ENCODE data around the gene PIK3R5.

Gene PIK3R5

GRCh38 chr17:8939496-8940334, 25.8 kb downstream of the PIK3R5 start:
- H3K36me3 ChIP-seq (ENCODE audit: control insufficient read depth, insufficient read depth, low read length) = no peaks in the 10 kb centered on the region
- no peaks in the 10 kb centered on the region for H3K27me3 ChIP-seq (ENCODE audit: control insufficient read depth, insufficient read depth, low read length)
- no peak overlapping the region for H3K9ac ChIP-seq (ENCODE audit: low read length)
- H3K9me3 ChIP-seq (ENCODE audit: control insufficient read depth, insufficient read depth, low read depth, low read length) = no peaks in the 10 kb centered on the region
- no peak overlapping the region for H3K4me3 ChIP-seq (ENCODE audit: low read depth, low read length)
- peaks cover 17% of the 10 kb centered on the region for H3K4me1 ChIP-seq (ENCODE audit: control insufficient read depth, insufficient read depth, low read length)
- H3K27ac ChIP-seq (ENCODE audit: low read depth, low read length) = no peak overlapping the region

- Histone ChIP-seq H3K9ac (ENCODE audit: low read length) (no peak overlapping the region), H3K36me3 (ENCODE audit: control insufficient read depth, insufficient read depth, low read length) (no peaks in the 10 kb centered on the region), H3K4me3 (ENCODE audit: low read depth, low read length) (no peak overlapping the region), H3K27ac (ENCODE audit: low read depth, low read length) (no peak overlapping the region), H3K27me3 (ENCODE audit: control insufficient read depth, insufficient read depth, low read length) (no peaks in the 10 kb centered on the region), H3K4me1 (ENCODE audit: control insufficient read depth, insufficient read depth, low read length) (peaks cover 17% of the 10 kb centered on the region), H3K9me3 (ENCODE audit: control insufficient read depth, insufficient read depth, low read depth, low read length) (no peaks in the 10 kb centered on the region)
Measured at GRCh38 chr17:8938933-8939332, 26.6 kb downstream of the PIK3R5 start.

GRCh38 chr17:8935191-8935590, 30.3 kb downstream of the PIK3R5 start:
- Histone ChIP-seq H3K27me3 (ENCODE audit: control insufficient read depth, insufficient read depth, low read length) (no peaks in the 10 kb centered on the region), H3K27ac (ENCODE audit: low read depth, low read length) (no peak overlapping the region), H3K4me1 (ENCODE audit: control insufficient read depth, insufficient read depth, low read length) (peaks cover 13% of the 10 kb centered on the region), H3K36me3 (ENCODE audit: control insufficient read depth, insufficient read depth, low read length) (no peaks in the 10 kb centered on the region), H3K9me3 (ENCODE audit: control insufficient read depth, insufficient read depth, low read depth, low read length) (no peaks in the 10 kb centered on the region), H3K4me3 (ENCODE audit: low read depth, low read length) (no peak overlapping the region), H3K9ac (ENCODE audit: low read length) (no peak overlapping the region)

- Histone ChIP-seq H3K27me3 (ENCODE audit: control insufficient read depth, insufficient read depth, low read length) (no peaks in the 10 kb centered on the region), H3K9ac (ENCODE audit: low read length) (no peak overlapping the region), H3K4me1 (ENCODE audit: control insufficient read depth, insufficient read depth, low read length) (peaks cover 5% of the 10 kb centered on the region), H3K36me3 (ENCODE audit: control insufficient read depth, insufficient read depth, low read length) (no peaks in the 10 kb centered on the region), H3K4me3 (ENCODE audit: low read depth, low read length) (no peak overlapping the region), H3K27ac (ENCODE audit: low read depth, low read length) (no peak overlapping the region), H3K9me3 (ENCODE audit: control insufficient read depth, insufficient read depth, low read depth, low read length) (no peaks in the 10 kb centered on the region)
Measured at GRCh38 chr17:8934346-8934745, 31.2 kb downstream of the PIK3R5 start.

- Histone ChIP-seq H3K27ac (ENCODE audit: low read depth, low read length) (no peak overlapping the region), H3K4me1 (ENCODE audit: control insufficient read depth, insufficient read depth, low read length) (peaks cover 4% of the 10 kb centered on the region; the same call in 1 of the 2 replicates), H3K9me3 (ENCODE audit: control insufficient read depth, insufficient read depth, low read depth, low read length) (peaks cover 24% of the 10 kb centered on the region), H3K36me3 (ENCODE audit: control insufficient read depth, insufficient read depth, low read length) (no peaks in the 10 kb centered on the region), H3K4me3 (ENCODE audit: low read depth, low read length) (no peak overlapping the region), H3K27me3 (ENCODE audit: control insufficient read depth, insufficient read depth, low read length) (no peaks in the 10 kb centered on the region), H3K9ac (ENCODE audit: low read length) (no peak overlapping the region)
Measured at GRCh38 chr17:8930649-8931048, 34.9 kb downstream of the PIK3R5 start.

GRCh38 chr17:8928347-8928746, 37.2 kb downstream of the PIK3R5 start:
- Histone ChIP-seq H3K27ac (ENCODE audit: low read depth, low read length) (no peak overlapping the region), H3K4me1 (ENCODE audit: control insufficient read depth, insufficient read depth, low read length) (no peaks in the 10 kb centered on the region), H3K4me3 (ENCODE audit: low read depth, low read length) (no peak overlapping the region), H3K36me3 (ENCODE audit: control insufficient read depth, insufficient read depth, low read length) (no peaks in the 10 kb centered on the region), H3K27me3 (ENCODE audit: control insufficient read depth, insufficient read depth, low read length) (no peaks in the 10 kb centered on the region), H3K9me3 (ENCODE audit: control insufficient read depth, insufficient read depth, low read depth, low read length) (peaks cover 25% of the 10 kb centered on the region), H3K9ac (ENCODE audit: low read length) (no peak overlapping the region)

- peaks cover 25% of the 10 kb centered on the region for H3K9me3 ChIP-seq (ENCODE audit: control insufficient read depth, insufficient read depth, low read depth, low read length)
- peaks cover 4% of the 10 kb centered on the region; the same call in 1 of the 2 replicates for H3K27me3 ChIP-seq (ENCODE audit: control insufficient read depth, insufficient read depth, low read length)
- no peak overlapping the region for H3K27ac ChIP-seq (ENCODE audit: low read depth, low read length)
- H3K4me1 ChIP-seq (ENCODE audit: control insufficient read depth, insufficient read depth, low read length) = no peaks in the 10 kb centered on the region
- H3K4me3 ChIP-seq (ENCODE audit: low read depth, low read length) = no peak overlapping the region
- no peak overlapping the region for H3K9ac ChIP-seq (ENCODE audit: low read length)
- H3K36me3 ChIP-seq (ENCODE audit: control insufficient read depth, insufficient read depth, low read length) = no peaks in the 10 kb centered on the region
Measured at GRCh38 chr17:8927395-8927794, 38.1 kb downstream of the PIK3R5 start.

- Histone ChIP-seq H3K27ac (ENCODE audit: low read depth, low read length) (no peak overlapping the region), H3K36me3 (ENCODE audit: control insufficient read depth, insufficient read depth, low read length) (no peaks in the 10 kb centered on the region), H3K4me3 (ENCODE audit: low read depth, low read length) (no peak overlapping the region), H3K9ac (ENCODE audit: low read length) (no peak overlapping the region), H3K27me3 (ENCODE audit: control insufficient read depth, insufficient read depth, low read length) (peaks cover 4% of the 10 kb centered on the region; the same call in 1 of the 2 replicates), H3K4me1 (ENCODE audit: control insufficient read depth, insufficient read depth, low read length) (no peaks in the 10 kb centered on the region), H3K9me3 (ENCODE audit: control insufficient read depth, insufficient read depth, low read depth, low read length) (peaks cover 25% of the 10 kb centered on the region)
Measured at GRCh38 chr17:8925808-8926207, 39.7 kb downstream of the PIK3R5 start.

- Histone ChIP-seq H3K27me3 (ENCODE audit: control insufficient read depth, insufficient read depth, low read length) (peaks cover 4% of the 10 kb centered on the region; the same call in 1 of the 2 replicates), H3K4me1 (ENCODE audit: control insufficient read depth, insufficient read depth, low read length) (no peaks in the 10 kb centered on the region), H3K36me3 (ENCODE audit: control insufficient read depth, insufficient read depth, low read length) (no peaks in the 10 kb centered on the region), H3K9ac (ENCODE audit: low read length) (no peak overlapping the region), H3K9me3 (ENCODE audit: control insufficient read depth, insufficient read depth, low read depth, low read length) (peaks cover 25% of the 10 kb centered on the region), H3K4me3 (ENCODE audit: low read depth, low read length) (no peak overlapping the region), H3K27ac (ENCODE audit: low read depth, low read length) (no peak overlapping the region)
Measured at GRCh38 chr17:8925141-8925540, 40.4 kb downstream of the PIK3R5 start.

GRCh38 chr17:8924595-8924994, 40.9 kb downstream of the PIK3R5 start:
- Histone ChIP-seq H3K4me3 (ENCODE audit: low read depth, low read length) (no peak overlapping the region), H3K36me3 (ENCODE audit: control insufficient read depth, insufficient read depth, low read length) (no peaks in the 10 kb centered on the region), H3K27ac (ENCODE audit: low read depth, low read length) (no peak overlapping the region)

GRCh38 chr17:8923762-8924161, 41.7 kb downstream of the PIK3R5 start:
- peaks cover 24% of the 10 kb centered on the region for H3K9me3 ChIP-seq (ENCODE audit: control insufficient read depth, insufficient read depth, low read depth, low read length)
- H3K9ac ChIP-seq (ENCODE audit: low read length) = no peak overlapping the region
- H3K4me1 ChIP-seq (ENCODE audit: control insufficient read depth, insufficient read depth, low read length) = no peaks in the 10 kb centered on the region
- no peak overlapping the region for H3K27ac ChIP-seq (ENCODE audit: low read depth, low read length)
- peaks cover 4% of the 10 kb centered on the region; the same call in 1 of the 2 replicates for H3K27me3 ChIP-seq (ENCODE audit: control insufficient read depth, insufficient read depth, low read length)
- no peak overlapping the region for H3K4me3 ChIP-seq (ENCODE audit: low read depth, low read length)
- H3K36me3 ChIP-seq (ENCODE audit: control insufficient read depth, insufficient read depth, low read length) = no peaks in the 10 kb centered on the region

More at GRCh38 chr17:8924595-8924994, 40.9 kb downstream of the PIK3R5 start:
- Histone ChIP-seq H3K4me1 (ENCODE audit: control insufficient read depth, insufficient read depth, low read length) (no peaks in the 10 kb centered on the region), H3K9me3 (ENCODE audit: control insufficient read depth, insufficient read depth, low read depth, low read length) (peaks cover 25% of the 10 kb centered on the region), H3K27me3 (ENCODE audit: control insufficient read depth, insufficient read depth, low read length) (peaks cover 4% of the 10 kb centered on the region; the same call in 1 of the 2 replicates), H3K9ac (ENCODE audit: low read length) (no peak overlapping the region)
